KG1 (cell line): Measurements from ENCODE around the gene RPIA.
"Not testable (repeated sequence)": the region's sequence is repeated elsewhere in the genome, so short reads cannot be mapped to it uniquely, and the experiment has no call there.

Experiments used
- DNase-seq: peaks from one replicate; lab custom pipeline; 2025; lab: John Stamatoyannopoulos, UW

The RPIA gene

DNA sequence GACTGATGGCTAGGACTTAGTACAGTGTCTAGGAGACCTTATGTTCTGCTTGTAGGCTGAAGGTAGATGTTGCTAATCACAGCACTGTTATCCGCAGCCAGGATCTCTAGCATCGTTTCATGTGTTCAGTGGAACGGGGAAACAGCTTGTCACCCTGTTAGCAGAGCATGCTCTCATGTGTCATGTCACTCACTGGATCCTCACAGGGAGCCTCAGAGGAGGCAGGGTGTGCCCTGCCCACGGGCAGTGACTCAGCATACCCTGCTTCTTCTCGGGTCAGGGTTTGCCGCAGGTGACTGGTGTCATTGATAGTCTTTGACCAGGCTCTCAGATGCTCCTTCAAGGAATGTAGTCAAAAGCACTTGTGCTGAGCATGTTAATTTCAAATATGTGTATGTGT lies 44.4 kb downstream of the RPIA start:
- DNase-seq, result no peak

DNA sequence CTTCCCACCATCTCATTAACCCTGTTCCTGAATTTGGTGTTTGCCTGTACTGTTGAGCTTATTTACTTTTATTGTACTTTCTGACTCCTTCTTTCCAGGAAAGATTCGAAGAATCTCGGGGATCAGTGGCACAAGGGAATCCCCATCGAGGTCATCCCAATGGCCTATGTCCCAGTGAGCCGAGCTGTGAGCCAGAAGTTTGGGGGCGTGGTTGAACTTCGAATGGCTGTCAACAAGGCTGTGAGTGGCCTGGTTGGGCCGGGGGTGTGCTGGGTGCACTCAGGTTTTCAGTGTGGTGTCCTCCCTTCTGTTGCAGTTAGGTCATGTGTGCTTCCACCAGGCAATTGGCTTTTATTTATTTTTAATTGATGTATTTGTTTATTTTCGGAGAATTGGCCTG lies 45.0 kb downstream of the RPIA start:
- DNase-seq, result no peak

DNA sequence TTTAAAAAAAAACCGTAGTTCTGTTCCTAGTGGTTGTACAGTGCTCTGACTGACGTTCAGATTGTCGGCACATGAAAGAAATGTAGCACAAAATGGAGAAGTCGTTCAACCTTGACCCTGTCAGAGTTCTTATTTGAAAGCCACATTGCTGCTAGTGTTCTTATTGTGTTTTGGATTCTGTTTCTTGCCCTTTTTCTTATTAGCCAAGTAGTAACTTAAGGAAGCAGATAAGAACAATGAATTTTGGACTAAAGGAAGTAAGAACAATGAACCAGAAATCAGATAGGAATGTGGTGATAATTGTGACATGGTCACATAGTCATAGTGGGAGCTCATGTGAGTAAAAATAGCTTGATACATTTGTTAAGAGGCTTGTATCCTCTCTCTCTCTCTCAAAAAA lies 45.9 kb downstream of the RPIA start:
- no peak for DNase-seq

DNA sequence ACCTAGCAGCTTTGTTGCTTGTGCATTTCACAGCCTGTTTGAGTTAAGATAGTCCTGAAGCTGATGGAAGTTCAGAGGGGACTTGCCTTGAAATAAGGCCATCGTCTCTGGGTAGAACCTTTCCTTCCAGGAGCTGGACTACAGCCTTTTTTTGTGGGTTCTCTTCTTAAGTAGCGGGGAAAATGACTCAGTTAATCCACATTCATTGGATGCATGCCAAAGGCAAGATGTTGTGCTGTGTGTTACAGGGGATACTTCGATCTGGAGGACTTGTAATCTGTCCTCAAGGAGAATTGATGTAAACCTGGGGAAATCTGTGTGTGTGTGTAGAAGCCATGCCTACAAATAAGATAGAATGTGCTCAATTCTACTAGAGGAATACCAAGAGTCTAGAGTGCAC lies 46.8 kb downstream of the RPIA start:
- no peak for DNase-seq

DNA sequence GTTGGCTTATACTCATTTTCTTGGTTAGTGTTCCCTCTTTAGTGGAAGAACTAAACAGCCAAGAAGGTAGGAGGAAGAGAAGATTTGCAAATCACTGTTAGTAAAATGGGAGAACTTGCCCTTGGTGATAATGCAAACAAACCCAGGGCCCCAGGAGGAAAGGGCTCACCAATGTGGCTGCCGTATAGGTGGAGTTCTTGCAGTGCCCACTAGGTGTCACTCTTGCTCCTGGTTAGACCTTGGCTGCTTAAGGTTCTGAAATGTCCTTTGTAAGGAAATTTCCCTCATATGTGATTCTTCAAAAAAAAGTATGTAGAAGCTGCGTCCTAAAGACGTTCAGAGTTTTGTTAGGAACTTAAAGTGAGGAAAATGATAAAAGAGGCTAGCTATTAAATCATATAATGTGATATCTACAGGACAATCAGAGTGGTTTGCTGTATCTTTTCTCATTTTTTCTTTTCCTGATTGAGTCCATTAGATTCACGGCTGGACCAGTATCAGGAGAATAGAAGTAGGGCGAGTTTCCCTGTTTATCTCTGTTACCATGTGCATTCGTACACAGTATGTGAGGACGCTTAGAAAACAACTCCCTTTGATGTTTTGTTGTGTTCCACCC lies 48.6 kb downstream of the RPIA start:
- peak; percentile 23 for DNase-seq

DNA sequence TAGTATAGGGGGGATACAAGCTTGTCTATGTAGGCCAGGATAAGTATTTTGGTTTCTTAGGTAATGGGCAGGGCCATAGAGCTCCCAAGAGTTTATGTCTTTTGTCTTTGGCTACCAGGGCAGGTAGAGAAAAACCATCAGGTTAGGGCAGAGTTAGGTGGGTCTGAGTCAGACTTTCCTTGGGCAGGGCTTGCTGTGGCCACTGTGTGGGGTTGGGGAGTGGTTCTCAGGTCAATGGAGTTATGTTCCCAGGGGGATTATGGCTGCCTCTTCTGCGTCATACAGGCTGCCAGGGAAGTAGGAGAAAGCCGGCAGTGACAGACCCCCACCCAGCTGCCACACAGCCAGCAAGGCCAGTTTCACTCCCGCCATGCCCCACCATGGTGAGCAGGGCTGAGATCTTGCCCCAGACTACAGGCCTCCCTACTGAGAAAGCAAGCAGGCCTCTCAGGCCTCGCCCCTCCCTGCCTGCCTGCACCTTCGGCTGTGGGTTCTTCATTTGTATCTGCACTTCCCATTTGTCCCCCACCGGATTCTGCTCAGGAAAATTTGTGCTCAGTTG lies 55.5 kb downstream of the RPIA start:
- no peak for DNase-seq

DNA sequence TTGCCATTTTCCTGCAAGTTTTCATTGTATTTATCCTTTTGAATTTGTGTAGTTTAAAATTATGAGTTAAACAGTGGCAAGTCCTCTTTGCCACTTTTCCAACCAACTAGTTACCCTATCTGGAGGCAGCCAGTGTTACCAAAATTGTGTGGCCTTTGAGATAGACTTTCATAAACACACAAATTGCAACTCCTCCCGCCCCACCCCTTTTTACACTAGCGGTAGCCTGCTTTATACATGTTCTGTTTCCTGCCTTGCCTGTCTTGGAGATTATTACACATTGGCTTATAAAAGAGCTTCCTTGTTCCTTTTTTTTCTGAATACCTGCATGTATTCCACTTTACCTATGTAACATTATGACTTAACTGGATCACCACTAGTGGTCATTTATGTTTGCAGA lies 56.5 kb downstream of the RPIA start:
- no peak for DNase-seq

DNA sequence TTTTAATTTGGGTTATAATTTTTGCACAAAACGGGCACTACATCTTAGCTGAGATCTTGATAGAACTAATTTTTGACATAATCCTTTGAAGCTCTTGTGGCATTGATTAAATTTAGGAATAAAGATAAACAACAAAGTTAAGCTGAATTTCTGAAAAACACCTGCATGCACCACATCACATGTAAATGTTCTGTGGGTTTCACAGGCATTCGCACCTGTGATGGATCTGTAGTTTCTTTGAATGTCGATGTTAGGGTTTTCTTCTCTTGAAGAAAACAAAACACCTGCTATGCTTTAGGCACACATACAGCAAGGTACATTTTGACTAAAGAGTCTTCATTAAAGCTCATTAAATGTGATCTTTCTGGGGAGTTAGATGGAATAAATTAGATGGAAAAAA lies 60.3 kb downstream of the RPIA start:
- DNase-seq, result no peak

DNA sequence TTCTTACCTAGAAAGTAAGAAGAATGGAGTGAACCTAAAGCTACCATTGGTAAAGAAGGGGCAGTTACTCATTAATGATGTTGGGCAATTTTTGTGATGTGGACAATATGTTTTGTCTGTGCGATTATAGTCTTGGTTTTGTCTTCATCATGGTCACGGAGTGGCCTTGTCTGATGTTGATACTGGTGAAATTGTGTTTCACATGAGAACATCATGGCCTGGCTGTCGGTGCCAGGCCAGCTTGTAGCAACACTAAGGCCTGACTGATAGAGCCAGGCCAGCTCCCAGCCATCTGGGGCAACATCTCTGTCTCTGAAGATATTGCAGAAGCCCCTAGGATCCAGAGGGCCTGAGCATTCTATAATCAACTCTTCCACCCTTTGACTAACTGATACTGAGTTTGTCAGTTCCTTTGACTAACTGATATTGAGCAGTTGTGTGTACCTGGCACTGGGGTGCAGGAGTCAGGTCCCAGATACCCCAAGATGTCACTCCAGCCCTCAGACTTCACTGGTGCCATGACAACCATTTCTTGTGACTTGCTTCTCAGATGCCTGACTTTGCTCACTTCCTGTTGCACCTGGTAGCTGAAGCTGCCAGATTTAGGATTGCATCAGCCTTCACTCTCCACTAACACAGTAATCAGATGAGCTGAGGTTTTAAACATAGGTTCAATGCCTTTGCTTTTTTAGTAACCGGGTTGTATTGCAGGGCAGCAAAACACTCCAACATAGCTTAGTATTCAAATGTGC lies 62.5 kb downstream of the RPIA start:
- DNase-seq, result no peak

DNA sequence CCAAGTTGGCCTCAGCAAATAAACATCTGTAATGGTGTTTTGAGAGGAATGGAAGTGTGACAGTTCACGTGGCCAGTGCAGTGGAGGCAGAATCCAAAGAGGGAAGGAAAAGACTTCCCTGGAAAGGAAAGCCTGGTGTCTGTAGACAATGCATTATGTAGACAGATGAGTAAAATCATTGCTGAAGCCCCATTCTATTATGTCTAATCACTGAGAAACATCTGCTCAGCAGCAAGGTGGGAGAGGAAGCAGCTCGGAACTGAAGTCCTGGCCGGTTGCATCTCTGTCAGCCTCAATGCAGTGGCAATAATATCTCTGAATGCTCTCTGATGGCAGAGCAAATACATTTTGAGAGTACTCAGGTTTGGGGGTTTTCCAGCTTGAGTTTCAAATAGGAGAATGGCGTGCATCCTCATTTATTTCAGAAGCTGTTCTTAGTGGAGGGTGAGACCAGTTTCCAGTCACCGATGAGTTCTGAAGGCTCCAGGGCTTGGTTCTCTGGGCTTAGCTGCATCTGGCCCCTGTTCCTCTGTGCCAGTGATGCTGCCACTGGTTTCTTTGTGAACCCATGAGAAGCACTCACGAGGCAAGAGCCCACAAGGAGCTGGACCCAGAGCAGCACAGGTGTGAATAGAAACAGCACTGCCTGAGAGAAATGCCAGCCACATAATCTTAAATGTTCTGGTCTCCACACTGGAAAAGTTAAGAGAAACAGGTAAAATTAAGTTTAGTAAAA lies 63.3 kb downstream of the RPIA start:
- DNase-seq, result peak; percentile 33

DNA sequence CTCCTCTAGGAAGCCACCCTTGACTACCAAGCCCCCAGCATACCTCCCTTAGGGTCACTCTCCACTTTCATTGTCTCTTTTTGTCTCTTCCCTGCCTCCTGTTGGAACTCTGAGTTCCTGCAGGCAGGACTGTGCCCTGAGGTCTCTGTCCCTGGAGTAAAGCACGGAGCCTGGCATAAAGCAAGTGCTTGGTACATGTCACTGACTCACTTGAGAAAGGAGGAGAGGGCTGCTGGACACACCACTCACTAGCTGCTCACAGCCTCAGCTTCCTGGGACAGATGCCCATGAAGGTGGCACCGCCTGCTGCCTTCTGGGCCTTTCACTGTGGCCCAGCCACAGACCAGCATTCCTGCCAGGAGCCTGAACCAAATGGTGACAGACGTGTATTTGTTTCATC lies 64.4 kb downstream of the RPIA start:
- no peak for DNase-seq

DNA sequence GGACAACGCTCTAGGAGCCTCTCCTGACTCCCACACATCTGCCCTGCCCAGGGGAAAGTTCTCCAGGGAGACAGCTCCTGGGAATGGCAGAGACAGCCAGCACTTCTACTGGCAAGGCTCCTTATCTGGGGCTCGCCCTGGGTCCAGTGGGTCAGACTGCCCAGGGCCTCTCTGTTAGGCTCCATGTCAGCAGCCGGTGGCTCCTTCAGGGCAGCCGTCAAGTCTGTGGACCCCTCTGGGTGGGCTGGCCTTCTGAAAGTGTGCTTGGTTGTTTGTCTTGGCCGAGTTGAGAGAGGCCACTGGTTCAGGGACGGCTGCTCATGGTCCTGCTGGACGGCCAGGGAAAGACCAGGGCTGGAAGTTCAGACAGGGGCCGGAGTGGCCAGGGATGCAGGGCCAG lies 65.6 kb downstream of the RPIA start:
- no peak for DNase-seq

DNA sequence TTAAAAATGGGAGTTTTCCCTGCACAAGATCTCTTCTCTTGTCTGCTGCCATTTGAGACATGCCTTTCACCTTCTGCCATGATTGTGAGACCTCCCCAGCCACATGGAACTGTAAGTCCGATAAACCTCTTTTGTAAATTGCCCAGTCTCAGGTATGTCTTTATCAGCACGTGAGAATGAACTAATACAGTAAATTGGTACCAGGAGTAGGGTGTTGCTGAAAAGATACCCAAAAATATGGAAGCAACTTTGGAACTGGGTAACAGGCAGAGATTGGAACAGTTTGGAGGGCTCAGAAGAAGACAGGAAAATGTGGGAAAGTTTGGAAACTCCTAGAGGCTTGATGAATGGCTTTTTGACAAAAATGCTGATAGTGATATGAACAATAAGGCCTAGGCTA lies 67.2 kb downstream of the RPIA start:
- DNase-seq, result not testable (repeated sequence)

DNA sequence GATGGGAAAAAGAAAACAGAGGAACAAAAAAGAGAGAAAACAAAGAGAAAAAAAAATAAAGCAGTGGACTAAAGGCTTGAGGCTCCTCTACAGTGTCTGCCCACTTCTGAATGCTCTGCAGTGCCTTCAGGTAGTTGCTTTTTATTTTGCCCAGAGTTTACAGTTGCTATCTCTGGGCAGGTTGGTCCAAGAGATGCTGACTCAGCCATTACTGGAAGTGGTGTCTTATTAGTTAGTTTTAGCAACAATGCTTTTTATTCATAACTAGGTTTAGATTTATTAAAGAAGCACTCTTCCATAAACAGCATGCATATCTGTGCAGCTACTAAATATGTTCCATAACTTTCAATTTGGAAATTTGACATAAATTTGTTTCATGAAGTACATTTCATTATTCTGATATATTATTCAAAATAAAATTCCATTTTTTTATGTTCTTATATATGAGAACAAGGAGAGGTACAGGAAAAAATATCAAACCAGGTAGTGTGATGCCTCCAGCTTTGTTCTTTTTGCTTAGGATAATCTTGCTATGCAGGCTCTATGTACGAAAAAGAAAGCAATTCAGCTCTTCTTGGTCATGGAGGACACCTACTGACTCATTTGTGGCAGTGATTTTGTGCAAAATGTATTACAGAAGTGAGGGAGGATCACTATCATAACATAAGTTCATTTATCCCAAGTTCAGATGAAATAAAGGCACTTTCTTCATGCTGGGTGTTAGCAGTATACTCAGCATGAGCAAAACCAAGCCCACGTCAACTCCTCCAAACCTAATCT lies 69.5 kb downstream of the RPIA start:
- DNase-seq, result no peak

DNA sequence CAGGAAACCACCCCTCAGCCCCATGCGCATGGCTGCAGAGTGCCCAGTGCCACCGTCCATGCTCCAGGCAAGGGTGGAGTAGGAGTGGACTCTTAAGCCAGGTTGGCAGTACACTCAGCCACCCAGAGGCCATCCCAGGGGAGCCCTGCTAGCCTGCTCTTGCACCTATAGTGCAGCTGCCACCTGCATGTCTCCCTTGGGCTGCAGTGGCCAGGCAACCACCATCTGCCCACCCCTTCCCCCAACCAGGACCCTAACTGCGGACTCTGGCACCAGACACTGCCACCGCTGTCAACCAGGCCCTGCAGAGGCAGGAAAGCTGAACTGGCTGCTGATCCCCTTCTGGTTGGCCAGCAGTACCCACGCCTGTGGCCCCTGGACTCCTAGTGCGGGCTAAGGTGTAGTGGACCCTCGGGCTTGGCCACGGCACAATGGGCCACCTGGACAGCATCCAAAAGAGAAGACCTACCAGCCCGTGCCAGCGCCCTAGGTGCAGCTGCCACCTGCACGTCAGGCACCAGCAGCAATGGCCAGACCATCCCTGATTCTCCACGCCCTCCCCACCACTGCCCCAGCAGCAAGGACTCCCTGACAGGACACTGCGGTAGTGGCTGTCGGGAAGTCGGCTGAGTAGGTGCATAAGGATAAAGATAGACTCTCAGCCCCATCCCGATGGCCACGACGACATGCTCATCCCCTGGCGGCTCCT lies 72.8 kb downstream of the RPIA start:
- no peak for DNase-seq

DNA sequence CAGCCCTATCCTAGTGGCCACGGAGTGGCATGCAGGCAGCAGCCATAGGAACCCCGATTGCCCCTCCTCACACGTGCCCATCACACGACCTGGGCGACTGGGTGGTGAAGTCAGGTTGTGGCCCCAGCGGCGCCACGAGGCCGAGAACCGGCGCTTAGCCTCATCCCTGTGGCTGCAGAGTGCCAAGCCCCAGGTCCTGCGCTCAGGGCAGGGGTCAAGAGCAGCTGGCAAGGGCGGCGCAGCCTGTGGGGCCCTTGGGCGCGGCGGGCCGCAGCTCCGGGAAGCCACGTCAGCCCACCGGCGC lies 73.3 kb downstream of the RPIA start:
- no peak for DNase-seq

DNA sequence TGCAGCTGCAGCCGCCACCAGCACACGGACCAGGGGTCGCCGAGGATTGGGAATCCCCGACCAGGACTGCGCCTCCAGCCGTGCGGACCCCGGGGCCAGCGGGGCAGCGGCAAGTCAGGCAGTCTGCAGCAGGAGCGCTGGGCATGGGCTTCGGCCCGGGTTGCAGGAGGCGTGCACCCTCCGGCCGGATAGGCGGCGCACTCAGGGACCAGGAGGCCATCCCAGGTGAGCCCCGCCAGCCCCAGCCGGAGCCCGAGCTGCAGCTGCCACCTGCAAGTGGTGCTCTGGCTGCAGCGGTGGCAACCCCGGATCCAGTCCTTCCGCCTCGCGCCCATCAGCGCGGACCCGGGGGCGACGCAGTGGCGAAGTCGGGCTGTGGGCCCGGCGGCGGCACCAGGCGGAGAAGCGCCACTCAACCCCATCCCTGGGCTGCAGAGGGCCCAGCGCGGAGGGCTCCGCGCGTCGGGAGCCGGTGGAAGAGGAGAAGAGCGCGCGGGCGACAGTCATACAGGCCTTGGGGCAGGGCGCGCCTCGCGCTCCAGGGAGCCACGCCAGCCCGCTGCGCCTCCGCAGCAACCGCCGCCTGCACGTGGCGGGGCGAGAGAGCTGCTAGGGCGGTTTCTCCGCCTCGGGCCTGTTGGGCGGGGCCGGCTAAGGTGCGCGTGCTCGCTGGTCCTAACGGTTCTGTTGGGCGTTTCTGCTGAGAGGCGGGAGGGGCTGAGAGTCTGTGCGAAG lies 73.8 kb downstream of the RPIA start:
- DNase-seq, result no peak

DNA sequence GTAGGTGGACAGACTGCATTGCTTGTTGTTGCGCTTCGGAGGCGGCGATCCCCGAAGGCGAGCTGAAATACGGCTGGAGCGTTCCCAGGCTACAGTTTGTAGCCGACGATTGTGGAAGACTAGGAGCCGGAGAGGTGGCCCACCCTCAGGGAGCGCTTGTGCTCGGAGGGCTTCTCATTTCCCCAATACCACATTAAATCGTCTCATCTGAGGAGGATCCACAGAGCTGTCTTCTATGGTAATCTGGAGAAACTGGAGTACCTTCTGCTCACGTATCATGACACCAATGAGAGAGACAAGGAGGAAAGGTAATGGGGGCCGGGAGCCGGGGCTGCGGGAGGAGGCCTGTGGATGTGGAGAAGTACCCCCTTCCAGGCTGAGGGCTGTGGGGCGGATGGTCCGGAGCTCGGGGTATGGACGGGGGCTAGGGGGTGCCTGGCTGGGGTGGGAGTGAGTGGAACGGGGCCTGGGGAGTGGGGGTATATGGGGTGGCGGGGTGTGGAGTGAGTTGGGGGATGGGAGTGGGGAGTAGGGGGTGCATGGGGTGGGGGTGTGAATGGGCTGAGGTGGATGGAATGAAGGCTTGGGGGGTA lies 74.5 kb downstream of the RPIA start:
- DNase-seq, result not testable (repeated sequence)

DNA sequence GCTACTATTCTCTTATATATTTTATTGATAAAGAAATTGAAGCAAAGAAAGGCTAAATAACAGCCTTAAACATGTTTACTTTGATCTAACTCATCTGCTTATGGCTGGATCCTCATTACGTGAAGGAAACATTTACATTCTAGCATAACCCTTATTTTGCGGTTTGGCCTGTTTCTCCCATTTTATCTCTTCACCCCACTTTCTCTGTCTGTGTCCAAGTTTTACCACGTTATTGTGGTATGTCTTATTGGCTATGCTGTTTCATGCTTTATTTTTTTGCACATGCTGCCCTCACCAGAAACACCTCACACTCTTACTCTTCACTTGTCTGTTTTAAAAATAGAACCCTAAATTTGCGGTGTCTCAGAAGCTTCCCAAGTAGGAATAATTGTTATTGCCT lies 78.5 kb downstream of the RPIA start:
- DNase-seq, result no peak

DNA sequence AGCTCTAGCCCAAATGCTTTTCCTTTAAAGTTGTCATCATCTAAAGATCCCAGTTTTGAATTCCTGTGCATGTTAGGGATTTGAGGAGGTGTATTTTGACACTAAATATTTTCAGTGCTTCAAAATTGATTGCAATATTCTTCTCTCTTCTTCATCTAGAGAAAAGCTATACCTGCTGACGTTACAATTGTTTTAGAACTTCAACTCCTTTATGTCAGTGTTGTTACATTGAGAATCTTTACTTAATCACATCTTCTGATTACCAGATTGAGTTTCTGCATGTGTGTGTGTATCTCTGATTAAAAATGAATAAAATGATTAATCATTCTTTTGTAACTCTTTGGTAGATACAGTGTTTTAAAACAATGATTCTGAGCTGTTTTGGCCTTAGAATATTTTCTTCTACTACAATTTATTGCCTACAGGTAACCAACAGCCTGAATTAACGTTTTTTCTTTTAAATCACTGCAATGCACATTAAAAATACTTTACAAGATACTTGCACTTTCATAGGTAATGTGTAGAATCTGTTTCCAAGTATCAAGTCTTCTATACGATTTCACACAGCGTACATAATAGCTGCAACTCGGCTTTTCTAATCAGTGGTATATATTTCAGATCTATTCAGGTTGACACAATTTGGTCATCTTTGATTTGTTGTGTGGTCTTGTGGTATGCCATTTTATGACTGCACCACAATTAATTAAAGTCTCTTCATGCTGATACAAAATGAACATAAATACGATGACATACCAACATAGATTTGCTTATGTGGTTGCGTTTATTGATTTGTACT lies 82.0 kb downstream of the RPIA start:
- DNase-seq, result not testable (repeated sequence)
